SIG-M5 treated with dmso at 0.1 percent for 504 hours (cell line): Measurements from ENCODE around the gene PRCD.
A peak's percentile ranks its signal among the peaks of the same experiment; 100 is the strongest.

Experiments
- DNase-seq: peaks from one replicate; lab custom pipeline; 2025; ENCODE audit not compliant: unreplicated experiment; lab: John Stamatoyannopoulos, UW

PRCD gene, protein sequence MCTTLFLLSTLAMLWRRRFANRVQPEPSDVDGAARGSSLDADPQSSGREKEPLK

DNA sequence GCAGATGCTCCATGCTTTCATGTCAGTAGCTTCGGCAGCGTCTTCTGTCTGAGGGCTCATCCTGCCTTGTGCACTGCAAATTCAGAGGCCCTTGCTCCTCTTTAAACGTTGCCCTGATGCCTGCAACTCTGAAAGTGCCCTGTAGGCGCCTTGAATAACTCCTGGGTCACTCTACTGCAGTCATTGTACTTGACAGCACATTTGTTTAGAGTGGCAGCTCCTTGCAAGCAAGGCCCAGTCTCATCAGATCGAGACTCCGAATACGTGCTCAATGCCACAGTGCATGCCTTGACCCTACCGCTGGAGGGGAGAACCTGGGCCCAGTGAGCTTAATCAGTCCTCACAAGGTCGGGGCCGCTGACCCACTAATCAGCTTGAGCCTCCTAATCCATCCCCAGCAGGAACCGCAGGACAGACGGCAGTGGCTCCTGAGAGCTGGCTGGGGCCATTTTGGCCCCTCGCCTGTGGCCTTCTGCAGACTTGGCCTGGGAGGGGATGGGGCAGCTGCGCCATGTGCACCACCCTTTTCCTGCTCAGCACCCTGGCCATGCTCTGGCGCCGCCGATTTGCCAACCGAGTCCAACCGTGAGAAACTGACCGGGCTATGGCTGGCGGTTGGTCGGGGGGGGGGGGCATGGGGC, at the start of gene PRCD:
Gene PRCD (plus strand): TSS at position 414 of the 641 bp plus-strand sequence. CDS start 98 bp downstream, at position 512.
- no peak for DNase-seq

DNA sequence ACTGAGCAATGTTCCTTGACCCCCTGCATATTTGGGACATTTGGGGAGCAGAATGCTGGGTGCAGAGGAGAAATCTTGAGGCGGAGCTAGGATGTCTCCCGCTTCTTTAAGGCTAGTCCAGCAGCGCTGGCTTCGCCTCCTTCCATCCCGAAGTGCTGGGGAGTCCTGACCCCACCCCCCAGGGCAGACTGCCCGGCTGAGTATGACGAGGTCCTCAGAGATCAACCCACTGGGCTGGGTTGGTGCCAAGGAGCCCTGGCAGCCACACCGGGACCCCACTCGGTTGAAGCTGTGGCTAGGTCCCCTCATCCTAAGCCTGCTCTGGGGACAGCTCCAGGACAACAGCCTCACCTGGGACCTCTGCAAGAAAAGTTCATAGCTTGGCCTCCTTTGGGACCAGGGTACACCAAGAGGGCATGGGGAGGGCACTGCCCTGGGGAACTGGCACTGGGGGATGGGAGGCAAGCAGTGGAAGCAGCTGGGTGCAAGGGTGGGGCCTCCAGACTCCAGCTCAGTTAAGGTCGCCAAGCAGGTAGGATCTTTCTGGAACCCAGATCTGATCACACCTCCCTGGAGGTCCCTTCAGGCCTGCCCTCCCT, 49.6 kb upstream of the PRCD start:
- no peak for DNase-seq

DNA sequence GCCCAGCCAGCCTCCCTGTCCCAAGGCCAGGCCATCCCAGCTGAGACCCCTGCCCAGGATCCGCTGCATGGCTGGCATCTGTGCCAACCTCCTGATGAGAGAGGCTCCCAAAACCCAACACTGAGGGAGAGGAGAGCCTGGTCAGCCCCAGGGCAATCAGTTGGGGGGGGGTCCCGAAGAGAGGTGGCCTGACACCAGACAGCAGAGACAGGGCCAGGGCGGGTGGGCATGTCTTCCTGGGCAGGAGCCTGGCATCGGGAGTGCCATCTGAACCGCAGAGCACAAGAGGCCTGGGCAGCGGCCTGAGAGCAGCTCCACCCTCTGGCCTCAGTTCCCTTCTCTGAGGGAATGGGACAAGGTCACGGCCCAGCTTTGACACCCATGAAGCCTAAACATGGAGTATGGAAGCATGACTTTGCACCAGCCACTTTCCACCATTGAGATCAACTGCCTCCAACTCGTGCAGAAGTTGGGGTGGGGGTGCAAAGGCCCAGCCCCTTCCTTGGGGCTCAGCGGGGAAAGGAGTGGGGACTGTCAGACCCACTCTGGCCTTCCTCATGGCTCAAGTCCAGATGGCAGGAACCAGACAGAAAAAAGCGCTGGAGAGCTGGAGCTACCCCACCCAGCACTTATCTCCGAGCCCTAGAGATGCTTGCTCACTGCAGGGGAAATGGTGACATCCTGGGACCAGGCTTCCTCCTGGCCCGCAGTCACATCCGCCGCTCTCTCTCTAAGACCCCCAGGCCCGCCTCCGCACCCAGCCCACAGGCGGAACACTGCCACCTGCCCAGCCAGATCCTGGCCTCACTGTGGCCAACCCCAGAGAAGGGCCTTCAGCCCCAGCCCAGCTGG, 48.3 kb upstream of the PRCD start:
- peak; percentile 36 for DNase-seq

DNA sequence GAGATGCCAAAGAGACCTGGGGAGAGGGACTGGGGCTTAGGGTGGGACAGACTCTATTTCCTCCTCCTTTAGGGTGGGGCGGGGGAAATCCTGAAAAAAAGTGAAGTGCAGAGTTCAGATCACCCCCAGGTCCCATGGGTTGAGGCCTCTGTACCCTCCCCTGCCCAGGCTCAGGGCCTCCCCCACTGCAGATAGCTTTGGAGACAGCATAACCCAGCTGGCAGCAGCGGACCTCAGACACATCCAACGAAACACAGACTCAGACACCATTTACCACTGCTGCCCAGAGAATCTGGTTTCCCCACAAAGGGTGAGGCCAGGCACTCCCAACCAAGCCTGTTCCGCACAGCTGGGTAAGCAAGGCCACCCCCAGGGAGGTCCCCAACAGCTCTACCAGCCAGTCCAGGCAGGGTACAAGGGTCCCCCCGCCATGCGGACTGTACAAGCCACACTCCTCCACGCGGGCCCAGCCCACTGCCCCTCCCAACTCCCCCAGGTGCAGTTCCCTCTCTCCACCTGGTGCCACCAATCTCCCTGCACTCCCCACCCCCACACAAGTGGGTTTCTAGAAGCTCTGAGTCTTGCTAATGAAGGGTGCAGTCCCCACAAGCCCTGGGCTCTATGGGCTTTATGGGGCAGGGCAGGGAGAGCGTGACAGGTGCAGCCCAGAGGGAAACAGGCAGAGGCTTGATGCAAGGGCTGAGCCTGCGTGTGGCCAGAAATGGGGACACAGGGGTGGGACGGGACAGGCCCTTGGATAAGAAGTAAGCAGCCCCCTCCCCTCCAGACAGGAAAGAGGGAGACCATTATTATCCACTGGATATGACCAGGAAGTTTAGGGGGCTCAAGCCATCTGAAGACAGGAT, 47.5 kb upstream of the PRCD start:
- no peak for DNase-seq

DNA sequence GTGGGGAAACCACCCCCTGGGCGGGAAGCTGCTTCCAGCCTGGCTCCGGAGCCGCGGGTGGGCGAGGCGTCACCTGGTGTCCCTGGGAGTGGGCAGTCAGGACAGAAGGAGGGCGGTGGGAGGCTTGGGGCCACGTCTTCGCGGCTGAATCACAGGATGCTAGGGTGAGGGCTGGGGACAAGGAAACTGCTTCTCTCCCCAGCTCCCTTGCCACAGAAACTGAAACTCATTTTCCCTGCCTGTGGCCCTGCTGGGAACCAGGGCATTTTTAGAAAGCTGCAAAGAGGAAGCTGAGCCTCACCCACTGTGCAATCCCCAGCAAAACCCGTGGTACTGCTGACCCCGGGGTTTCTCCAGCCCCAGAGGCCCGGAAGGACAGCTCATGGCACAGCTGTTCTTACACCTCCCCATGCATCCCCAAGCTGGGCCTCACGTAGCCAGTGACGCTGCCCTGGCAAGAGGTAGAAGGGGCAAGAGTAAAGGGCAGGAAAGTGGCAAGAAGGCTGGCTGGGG, 46.8 kb upstream of the PRCD start:
- DNase-seq, result peak; percentile 96

DNA sequence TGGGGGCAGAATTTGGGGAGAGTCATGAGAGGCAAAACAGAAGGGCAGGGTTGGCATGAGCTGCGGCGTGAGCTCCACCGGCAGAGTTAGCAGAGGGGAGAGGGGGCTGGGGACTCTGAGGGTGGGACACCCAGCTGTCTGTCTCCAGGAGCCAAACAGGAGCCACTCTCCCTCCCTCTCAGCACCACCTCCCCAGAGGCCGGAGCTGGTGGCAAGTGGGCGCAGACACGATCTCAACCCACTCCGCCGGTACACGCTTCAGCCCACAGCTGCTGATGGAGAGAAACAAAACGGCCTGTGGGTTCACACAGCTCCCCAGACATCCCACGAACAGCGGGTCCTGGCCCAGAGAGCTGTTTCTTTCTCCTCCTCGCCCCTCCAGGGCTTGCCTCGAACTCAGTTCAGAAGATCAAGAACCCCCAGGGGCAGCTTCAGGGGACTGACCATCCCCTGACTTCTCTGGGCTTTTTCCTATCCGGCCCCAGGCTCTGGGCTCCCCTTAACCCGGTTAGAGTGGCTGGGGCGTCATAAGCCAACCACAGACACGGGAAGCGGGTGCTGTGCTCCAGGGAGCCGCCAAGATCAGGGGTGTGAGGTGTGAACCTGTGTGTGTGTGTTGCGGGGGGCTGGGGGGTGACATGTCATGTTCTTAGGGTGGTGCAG, 46.2 kb upstream of the PRCD start:
- no peak for DNase-seq

DNA sequence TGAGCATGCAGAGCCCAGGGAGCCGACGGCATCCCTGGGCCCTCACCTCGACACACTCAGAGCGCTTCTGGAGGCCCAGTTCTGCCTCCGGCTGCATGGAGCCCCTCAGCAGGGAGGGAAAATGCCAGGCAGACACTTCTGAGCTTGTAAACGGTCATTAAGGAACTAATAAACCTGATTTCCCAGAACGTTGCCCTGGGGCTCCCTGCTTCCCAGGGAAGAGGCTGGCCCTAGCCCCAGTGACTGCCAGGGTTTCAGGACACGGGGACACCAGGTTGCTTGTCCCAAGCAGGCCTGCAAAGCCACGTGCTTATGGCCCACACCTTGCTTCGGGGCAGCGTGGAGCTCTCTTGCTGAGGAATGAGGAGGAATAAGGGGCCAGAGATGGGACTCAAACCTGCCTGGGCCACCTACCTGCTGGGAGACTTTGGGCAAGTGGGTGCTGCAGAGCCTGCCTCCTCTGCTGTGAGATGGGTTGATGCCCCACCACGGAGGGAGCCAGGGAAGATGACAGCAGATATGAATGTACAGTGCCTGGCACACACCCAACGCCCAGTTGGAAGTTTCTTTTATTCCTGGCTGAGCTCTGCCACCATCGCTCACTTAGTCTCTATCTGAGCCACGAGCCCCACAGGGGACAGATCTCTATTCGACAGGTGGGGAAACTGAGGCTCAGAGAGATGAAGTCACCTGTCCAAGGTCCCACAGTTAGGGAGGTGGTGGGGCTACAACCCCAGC, 44.0 kb upstream of the PRCD start:
- no peak for DNase-seq

DNA sequence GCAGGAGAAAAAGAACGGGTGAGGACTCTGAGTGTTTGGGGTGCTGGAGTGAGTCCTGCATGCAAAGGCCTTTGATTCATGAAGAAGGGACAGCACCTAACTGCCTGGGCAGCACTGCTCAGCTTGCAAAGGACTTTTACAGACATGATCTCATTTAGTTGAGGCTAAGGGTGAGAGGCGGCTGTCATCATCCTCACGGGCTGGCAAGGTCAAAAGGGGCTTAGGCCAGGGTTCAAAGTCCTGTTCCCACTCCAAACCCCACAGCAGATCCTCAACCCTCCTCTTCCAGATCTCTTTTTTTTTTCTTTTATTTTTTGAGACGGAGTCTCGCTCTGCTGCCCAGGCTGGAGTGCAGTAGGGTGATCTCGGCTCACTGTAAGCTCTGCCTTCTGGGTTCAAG, 43.4 kb upstream of the PRCD start:
- no peak for DNase-seq

DNA sequence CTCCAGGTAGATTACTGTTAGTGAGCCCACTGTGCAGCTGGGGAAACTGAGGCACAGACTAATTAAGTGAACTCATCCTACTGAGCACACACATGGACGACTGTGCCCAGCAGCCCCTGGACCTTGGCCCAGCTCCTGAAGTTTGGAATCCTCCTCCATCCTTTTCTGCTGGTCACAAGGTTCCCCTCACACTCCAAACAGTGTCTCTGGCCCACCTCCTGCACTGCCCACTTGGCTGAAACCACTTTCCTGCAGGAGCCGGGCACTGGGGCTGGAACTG, 42.2 kb upstream of the PRCD start:
- DNase-seq, result no peak

DNA sequence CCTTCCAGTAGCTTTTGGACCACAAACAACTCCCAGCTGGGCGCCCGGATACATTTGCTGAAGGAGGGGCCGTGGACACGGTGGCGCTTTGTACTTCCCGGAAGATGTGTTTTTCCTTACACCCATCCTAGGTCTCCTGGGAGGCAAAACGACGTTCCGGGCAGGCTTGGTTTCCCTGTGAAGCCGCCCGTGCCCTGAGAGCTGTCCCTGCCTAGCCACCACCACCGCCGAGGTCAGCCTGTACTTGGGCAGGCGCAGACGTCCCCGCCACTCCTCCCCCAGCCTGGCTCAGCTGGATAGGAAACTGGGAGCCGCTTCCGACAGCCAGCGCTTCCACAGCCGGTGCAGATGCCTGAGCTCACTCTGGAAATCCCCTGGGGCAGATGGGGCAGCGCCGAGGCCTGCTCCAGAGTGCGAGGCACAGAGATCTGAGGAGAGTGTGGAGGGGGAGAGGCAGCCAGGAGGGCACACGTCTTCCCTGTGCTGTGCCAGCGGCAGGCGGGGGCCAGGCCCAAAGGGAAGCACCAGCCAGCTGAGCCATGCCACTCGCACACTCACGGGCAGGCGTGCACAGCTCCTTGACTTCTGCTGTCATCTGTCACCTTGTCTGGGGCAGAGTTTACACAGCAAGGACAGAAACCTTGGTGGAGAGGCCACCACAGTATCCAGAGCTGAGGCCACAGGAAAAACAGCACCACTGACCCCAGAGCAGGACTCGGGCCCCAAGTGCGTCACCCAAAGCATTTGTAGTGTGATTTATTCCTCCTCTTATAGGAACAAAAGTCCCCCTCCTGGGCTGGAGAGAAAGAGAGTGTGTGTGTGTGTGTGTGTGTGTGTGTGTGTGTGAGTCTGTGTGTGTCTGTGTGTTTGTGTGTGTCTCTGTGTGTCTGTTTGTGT, 41.6 kb upstream of the PRCD start:
- DNase-seq, result no peak

DNA sequence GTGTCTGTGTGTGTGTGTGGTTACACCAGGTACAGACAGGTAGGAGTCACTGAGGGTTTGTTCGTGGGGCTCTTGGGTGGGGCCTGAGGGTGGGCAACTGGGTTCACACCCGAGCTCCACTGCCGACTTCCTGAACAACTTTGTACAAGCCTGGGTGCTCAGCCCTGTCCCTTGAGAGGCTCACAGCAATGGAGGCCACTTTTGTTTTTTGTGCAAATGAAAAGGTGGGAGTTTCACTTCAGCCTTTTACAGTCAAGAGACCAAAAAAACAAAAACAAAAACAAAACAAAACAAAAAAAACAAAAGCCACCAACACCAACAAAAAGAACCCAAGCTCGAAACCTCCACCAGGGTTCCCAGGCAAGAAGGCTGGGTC, 41.0 kb upstream of the PRCD start:
- DNase-seq, result no peak

DNA sequence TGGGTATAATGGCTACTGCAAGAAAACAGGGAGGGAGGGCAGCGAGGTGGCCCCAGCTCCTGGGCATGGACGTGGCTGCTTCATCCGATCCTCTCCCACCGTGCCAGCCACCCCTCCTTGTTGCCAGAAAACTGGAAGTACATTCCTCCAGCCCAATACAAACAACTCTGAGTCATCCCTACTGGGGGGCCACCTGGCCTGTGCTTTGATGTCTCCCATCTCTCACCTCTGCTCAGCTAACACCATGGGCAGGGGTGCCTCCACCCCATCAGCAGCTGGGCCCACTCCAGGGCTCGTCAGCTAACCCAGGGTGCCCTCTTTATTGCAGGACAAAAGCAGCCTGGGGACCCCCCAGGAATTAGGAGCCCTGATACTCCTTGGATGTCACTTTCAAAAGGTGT, 40.6 kb upstream of the PRCD start:
- DNase-seq, result no peak

DNA sequence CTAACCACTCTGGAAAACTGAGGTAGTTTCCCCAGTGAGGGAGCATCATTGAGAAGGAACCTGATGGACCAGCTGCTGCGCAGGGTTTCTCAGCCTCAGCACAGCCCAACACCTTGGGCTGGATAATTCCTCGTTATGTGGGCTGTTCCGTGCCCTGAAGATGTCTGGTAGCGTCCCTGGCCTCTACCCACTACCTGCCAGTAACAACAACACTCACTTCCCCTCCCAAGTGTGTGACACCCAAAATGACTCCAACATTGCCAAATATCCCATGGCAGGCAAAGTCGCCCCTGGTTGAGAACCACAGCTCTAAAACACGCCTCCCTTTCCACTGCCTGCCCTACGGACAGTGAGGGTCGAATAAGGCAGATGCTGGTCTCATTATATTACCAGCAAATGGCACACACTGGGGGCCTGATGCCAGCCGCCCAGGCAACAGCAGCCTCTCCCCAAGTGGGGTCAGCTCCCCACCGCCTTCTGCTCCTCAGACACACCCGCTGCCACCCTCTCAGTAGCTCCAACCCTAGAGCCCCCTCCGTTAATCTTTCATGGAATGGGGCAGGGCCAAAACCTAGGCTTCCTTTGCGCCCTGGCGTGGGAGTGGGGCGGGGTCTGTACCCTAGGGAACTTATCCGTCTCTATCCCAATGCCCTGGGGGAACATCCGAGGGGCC, 39.6 kb upstream of the PRCD start:
- peak; percentile 70 for DNase-seq

DNA sequence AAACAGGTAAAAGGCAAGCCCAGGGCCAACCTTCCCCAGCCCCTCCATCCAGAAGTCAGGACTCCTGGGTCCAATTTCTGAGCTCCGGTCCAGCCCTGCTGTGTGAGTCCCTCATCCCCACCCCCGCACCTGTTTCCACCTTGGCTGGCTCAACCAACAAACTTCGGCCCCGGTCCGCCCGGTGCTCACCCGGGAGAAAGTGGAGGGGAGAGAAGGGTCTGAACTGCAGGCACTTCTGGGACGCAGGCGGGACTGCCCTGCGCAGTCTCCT, 39.2 kb upstream of the PRCD start:
- DNase-seq, result no peak

DNA sequence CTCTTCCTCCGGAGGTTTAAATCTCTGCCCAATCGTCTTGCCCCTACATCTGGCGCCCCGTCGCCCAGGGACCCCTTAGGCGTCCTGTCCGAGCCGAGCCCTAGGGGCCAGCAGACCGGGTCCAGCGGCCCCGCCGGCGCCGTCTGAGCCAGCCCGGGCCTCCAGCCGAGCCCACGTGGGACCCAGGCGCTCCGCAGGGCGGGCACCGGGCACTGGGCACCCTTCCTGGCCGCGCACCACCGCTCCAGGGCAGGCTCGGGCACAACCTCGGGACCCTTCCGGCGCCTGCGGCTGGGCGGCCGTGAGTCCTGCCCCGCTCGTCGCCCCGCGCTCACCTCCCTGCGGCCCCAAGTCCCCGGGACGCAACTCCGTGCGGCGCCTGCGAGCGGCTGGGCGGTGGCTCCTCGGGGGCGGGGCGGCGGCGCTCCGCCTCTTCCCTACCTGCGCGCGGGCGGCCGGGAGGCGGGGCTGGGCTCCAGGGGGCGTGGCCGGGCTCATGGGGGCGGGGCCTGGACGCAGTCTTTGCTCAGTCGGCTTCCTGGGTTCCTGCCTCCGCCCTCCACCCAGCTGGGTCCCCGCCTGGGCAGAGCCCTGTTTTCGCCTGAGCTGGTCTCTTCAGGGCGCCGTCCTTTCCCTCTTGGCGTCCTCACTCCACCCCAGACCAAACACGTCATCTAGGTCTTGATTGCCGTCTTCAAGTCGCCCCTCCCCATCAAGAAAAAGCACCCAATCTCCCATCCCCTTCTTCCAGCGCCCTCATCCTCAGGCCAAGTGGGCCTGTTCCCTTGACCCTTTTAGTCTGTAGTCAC, 38.6 kb upstream of the PRCD start, which contains the start of gene RHBDF2:
Gene RHBDF2 (minus strand): TSS at position 406 of the 809 bp plus-strand sequence. CDS start 19,899 bp downstream, outside the sequence.
- DNase-seq, result peak; percentile 82

DNA sequence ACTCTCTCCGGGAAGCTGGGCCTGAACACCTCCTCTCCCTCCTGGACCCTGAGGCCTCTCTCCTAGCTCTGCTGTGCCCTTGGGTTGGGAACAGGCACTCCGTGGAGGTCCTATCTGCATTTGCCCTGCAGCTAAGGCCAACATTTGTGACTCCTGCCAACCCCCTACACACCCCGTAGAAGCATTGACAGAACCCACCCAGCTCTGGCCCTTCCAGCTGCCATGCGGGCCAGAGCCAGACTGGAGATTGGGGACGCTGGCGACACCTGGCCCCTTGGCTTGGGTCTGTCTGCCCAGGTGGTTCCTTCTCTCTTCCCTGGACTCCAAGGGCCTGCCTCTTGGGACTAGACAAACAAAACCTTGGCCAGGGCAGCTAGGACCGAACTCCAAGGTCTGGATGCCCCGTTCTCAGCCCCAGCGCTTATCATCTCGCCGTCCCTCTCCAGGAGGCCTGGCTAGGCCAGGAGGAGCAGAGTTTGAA, 38.0 kb upstream of the PRCD start:
- no peak for DNase-seq
